GM18868 (cell line): Measurements from ENCODE around the gene TTLL11.

Source experiments
- ATAC-seq: cut with Tn5 transposase; IDR thresholded peaks from one replicate; pipeline ENCODE4 v1.9.1; 2021; ENCODE audit warnings: mild to moderate bottlenecking, moderate library complexity; ENCODE audit not compliant: unreplicated experiment

TTLL11 gene

DNA sequence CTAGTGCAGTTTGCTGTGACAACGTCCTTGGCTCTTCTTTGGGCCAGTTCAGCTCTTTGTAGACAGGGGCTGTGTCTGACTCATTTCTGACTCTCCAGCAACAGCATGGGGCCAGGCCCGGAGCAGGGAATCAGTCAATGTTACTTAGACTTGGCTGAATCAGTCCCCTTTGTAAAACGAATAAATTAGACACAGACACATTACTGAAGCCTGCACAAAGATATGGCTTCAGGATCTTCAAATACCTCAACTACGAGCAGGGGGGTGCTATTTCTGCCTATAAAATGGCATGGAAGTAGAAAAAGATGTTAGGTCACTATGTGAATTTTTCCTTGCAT lies 204.7 kb downstream of the TTLL11 start:
- no peak for ATAC-seq

DNA sequence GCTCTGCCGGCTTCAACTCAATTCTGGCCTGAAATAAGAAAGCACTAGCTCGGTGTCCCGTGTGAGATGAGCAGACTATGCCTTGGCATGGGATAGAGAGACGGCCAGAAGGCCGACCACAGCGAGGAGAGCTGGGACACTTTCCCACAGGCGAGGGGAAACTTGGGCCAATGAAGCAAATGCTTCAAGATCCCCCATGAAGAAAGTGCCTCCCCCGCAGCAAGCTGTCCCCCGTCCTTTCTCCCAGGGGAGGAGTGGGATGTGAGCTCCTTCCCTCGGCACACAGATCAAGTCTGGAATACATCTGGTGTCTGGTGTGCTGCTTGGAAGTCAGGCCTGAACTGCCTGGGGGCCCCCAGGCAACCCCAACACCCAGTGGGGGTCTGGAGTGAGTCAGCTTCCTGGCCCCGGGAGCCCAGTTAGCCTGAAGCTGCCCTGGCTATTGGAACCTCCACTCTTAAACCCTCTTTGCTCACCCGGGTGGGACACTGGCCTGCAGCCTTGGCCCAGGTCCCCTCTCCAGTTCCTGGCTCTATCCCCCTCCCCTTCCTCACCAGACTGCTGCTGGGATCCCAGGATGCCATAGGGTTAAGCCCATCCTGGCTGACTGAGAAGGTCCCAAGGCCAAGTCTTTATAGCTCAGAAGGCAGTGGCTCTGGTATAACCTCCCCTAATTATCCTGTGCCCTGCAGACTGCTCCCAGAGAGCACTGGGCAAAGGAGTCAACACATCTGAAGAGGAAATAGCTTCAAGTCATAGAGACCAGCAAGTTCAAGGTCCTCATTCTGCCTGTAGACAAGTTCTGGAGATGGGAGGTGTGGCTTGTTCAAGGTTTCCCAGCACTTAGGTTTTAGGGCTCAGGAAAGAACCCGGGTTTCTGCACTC lies 205.3 kb downstream of the TTLL11 start:
- ATAC-seq, result no peak

DNA sequence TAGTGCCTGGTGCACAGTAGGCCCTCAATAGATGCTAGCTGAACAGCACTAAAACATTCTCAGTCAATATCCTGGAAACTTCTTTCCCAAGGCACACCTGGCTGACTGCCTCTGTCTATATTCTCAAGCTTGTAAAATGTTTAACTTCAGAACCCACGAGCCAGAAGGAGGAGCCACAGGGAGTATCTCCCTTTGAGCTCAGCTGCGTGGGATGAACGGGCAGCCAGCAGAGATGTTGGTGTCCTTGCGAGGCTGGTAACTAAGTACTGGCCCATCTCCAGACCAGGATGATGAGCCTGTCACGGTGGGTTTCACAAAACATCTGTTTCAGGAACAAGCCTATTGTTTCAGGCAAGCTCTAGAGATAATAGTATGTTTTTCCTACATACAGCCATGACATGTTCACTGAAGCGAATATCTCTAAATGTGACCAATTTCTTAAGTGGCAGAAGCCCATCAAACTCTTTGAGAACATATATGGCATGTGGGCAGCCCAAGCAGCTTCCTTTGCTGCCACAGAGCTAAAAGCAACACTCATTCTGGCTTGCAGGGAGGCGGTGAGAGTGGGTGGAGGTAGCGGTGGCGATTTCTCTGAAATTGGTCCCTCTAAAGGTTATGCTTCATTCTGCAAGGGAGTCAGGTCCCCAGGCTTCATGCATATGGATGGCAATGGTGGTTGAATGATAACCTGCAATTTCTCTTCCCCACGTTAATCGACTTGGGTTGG lies 206.2 kb downstream of the TTLL11 start:
- no peak for ATAC-seq

- ATAC-seq, result no peak
These were observed 207.7 kb downstream of the TTLL11 start for GRCh38 chr9:121885345-121885901.

- ATAC-seq, result no peak
These were observed 209.0 kb downstream of the TTLL11 start for GRCh38 chr9:121884057-121884541.

- ATAC-seq, result no peak
These were observed 209.6 kb downstream of the TTLL11 start for GRCh38 chr9:121883281-121884056.

GRCh38 chr9:121881920-121882500 lies 211.1 kb downstream of the TTLL11 start:
- ATAC-seq, result no peak

- no peak for ATAC-seq
These were observed 212.7 kb downstream of the TTLL11 start for GRCh38 chr9:121880343-121880898.

DNA sequence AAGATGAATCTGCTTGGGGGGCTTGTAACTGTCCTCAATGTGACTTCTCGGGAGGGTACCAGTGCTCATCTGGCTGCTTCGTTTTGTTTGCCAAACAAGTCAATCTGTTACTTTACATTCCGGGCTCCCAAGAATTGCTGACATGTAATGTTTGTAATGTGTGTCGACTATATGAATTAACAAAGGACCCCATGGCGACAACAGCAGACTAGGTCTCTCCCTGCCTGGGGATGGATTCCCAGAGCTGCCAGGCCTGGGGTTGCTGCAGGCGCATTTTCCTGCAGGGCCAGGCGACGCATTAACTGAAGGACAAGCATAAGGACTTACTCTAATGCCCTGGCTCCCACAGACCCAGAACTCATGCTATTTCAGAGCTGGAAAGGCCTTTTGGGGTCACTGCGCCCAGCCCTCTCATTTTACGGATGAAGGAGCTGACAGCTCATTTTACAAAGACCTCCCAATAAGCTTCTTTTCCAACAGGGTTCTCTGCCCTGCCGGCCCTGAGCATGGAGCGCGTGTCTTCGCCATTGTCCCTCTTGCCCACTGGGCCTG lies 214.8 kb downstream of the TTLL11 start:
- ATAC-seq, result no peak

DNA sequence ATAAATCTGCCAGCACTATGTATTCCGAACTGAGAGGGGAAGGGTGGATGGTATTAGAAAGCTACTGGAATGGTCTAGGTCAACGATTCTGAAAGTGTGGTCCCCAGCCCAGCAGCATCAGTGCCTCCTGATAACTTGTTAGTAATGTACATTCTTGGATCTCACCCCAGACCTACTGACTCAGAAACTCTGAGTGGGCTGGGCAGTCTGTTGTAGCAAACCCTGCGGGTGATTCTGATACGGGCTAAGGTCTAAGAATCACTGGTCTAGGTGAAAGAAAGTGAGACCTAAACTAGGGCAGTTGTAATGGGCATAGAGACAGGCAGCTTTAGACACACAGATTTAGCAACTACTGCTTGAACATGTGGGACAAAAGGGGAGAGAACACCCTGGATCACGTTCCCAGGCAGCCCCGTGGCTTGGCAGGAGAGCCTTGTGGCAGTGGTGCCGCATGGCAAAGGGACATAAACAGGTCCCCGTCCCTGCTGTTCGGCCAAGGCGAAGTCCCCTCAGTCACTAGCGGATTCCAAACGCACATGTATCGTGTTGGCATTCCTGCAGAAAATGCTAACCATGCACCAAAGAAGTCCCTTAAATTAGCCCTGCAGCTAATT lies 216.3 kb downstream of the TTLL11 start:
- ATAC-seq, result no peak

GRCh38 chr9:121876255-121876654 lies 216.9 kb downstream of the TTLL11 start:
- no peak for ATAC-seq

DNA sequence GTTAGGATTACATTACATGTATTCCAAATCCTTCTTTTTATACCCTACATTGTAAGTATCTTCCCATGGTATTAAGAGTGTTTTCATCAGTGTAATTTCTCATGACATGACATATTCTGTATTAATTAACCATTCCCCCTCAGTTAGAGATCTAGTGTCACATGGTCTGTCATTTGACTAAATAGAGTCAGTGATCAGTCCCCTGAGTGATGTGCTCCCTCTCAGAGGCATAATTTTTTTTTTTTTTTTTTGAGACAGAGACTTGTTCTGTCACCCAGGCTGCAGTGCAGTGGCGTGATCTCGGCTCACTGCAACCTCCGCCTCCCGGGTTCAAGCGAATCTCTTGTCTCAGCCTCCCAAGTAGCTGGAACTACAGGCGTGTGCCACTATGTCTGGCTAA lies 218.6 kb downstream of the TTLL11 start:
- no peak for ATAC-seq

GRCh38 chr9:121871431-121872025 lies 221.6 kb downstream of the TTLL11 start:
- no peak for ATAC-seq

DNA sequence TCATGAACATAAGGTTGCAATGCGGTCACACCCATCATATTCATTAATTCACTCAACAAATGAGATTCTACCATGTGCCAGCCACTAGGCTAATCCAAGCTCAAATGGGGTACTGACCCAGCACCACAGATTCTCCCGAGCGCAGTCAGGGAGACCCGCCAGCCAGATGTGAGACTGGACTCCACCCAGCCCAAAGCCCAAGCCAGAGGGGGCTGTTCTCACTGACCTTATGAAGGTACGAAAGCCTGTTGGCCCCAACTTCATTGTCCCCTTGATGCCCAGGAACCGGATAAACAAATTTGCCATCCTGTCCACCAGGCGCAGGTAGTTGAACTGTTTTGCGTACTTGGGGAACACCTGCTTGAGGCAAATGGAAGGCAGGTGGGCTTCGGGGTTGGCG lies 222.8 kb downstream of the TTLL11 start:
- ATAC-seq, result no peak

- no peak for ATAC-seq
These were observed 224.5 kb downstream of the TTLL11 start for GRCh38 chr9:121868626-121869025.

DNA sequence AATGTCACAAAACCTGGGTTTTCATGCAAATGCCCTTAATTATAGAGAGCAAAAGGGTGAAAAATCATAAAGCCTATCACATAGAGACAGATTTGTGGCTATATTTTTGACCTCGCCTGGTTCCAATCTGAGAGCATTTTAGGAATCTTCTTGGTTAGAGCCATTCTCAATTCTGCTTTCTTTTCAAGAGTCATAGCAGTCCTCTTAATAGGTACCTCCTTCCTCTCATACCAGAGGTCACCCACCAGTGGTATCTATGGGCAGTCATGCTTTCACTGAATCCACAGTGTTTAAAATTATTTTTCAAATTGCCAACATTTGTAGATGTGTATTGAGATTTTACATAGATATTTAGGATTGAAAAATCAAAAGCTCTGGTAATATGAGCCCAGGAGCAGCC lies 226.2 kb downstream of the TTLL11 start:
- no peak for ATAC-seq

- ATAC-seq, result no peak
These were observed 227.2 kb downstream of the TTLL11 start for GRCh38 chr9:121865884-121866283.

DNA sequence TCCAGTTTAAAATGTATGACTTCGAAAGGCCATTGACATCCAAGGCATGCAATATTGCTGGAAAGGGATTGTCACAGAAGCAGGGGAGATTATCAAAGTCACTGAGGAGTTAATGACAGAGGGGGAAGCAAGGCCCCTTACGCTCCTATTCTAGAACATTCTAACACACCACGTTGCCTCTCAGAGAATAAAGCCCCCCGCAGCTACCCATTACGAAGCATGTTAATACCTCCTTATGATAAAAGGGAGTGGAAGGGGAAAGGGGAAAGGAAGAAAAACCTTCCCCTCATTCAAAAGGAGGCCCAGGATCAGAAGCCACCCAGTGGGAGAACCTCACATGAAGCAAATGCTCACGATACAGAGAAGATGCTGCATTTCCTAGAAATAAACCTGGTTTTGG lies 228.0 kb downstream of the TTLL11 start:
- no peak for ATAC-seq

DNA sequence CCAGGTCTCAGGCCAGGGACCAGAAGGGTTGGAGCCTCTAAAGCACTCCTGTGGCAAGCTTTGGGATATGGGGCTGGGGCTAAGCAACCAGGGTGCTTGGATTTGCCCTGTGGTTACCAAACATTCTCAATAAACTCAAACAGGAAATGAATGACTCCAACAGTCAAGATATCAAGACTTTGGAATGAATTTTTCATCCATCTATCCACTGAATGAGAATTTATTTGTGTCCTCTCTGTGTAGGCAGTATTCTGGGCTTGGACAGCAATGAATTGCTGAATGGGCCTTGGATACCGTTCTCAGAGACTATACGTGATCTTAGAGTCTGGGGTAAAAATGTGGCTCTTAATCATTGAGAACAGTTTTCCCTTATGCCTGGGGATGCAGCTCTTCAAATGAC lies 229.2 kb downstream of the TTLL11 start:
- ATAC-seq, result no peak
